H9 (cell line): Measurements from ENCODE around the gene MGMT. TPM values are rescaled to one million over a fixed set of nuclear protein-coding genes. Genes with fewer than 3 reads are reported as not detected.

Source experiments
- DNase-seq: peaks from one replicate; pipeline ENCODE4 v3.0.0-alpha.2; 2017
- H2AFZ ChIP-seq: one replicate; pipeline ENCODE4 v1.6.1; 2013; ENCODE audit warnings: mild to moderate bottlenecking, low read length, control low read depth, moderate library complexity
- H2AK5ac ChIP-seq: 2 replicates; pipeline ENCODE4 v1.6.1; 2013; ENCODE audit warnings: low read length, control low read depth, mixed read lengths; ENCODE audit not compliant: insufficient read length
- H2BK120ac ChIP-seq: one replicate; pipeline ENCODE4 v1.6.1; 2013; ENCODE audit warnings: low read depth, mild to moderate bottlenecking, low read length, control low read depth, inconsistent platforms; ENCODE audit not compliant: poor library complexity, severe bottlenecking
- H2BK12ac ChIP-seq: 2 replicates; pipeline ENCODE4 v1.6.1; 2013; ENCODE audit warnings: low read length, control low read depth, mixed read lengths, low read depth; ENCODE audit not compliant: insufficient read length
- H2BK15ac ChIP-seq: 2 replicates; pipeline ENCODE4 v1.6.1; 2013; ENCODE audit warnings: low read depth, low read length, control low read depth
- H2BK20ac ChIP-seq: one replicate; pipeline ENCODE4 v1.6.1; 2013; ENCODE audit warnings: low read depth, mild to moderate bottlenecking, low read length, control low read depth, inconsistent platforms; ENCODE audit not compliant: poor library complexity, severe bottlenecking
- H2BK5ac ChIP-seq: 2 replicates; pipeline ENCODE4 v1.6.1; 2013; ENCODE audit warnings: low read length, control low read depth, mixed read lengths; ENCODE audit not compliant: insufficient read length
- H3K14ac ChIP-seq: 2 replicates; pipeline ENCODE4 v1.6.1; 2013; ENCODE audit warnings: low read length, control low read depth; ENCODE audit not compliant: insufficient read depth
- H3K18ac ChIP-seq: 2 replicates; pipeline ENCODE4 v1.6.1; 2013; ENCODE audit warnings: low read depth, mild to moderate bottlenecking, mixed read lengths, low read length, control low read depth; ENCODE audit not compliant: insufficient read length
- H3K23ac ChIP-seq: 2 replicates; pipeline ENCODE4 v1.6.1; 2013; ENCODE audit warnings: low read length, control low read depth, mixed read lengths, low read depth; ENCODE audit not compliant: insufficient read length
- H3K23me2 ChIP-seq: 2 replicates; pipeline ENCODE4 v1.6.1; 2013; ENCODE audit warnings: low read depth, mild to moderate bottlenecking, mixed read lengths, low read length, control low read depth; ENCODE audit not compliant: insufficient read length, poor library complexity, severe bottlenecking
- H3K27ac ChIP-seq: 2 replicates; pipeline ENCODE4 v1.5.1; 2013; ENCODE audit warnings: low read length, control low read depth, mixed read lengths, low read depth; ENCODE audit not compliant: insufficient read length
- H3K27me3 ChIP-seq: 2 replicates; pipeline ENCODE4 v1.6.1; 2013; ENCODE audit warnings: low read length, control low read depth, inconsistent platforms; ENCODE audit not compliant: insufficient read depth
- H3K4ac ChIP-seq: 2 replicates; pipeline ENCODE4 v1.6.1; 2013; ENCODE audit warnings: low read depth, mild to moderate bottlenecking, control low read depth, inconsistent platforms, low read length, moderate library complexity
- H3K4me1 ChIP-seq: 2 replicates; pipeline ENCODE4 v1.6.1; 2013; ENCODE audit warnings: low read length, control low read depth, inconsistent platforms; ENCODE audit not compliant: insufficient read depth
- H3K4me2 ChIP-seq: 2 replicates; pipeline ENCODE4 v1.6.1; 2013; ENCODE audit warnings: low read length, control low read depth, mixed read lengths; ENCODE audit not compliant: insufficient read length, insufficient read depth
- H3K56ac ChIP-seq: 2 replicates; pipeline ENCODE4 v1.6.1; 2013; ENCODE audit warnings: low read depth, mild to moderate bottlenecking, mixed read lengths, low read length, control low read depth; ENCODE audit not compliant: insufficient read length
- H3K79me1 ChIP-seq: 2 replicates; pipeline ENCODE4 v1.6.1; 2013; ENCODE audit warnings: low read depth, mild to moderate bottlenecking, moderate library complexity, low read length, control low read depth, inconsistent platforms; ENCODE audit not compliant: insufficient read depth, poor library complexity, severe bottlenecking
- H3K79me2 ChIP-seq: 2 replicates; pipeline ENCODE4 v1.6.1; 2013; ENCODE audit warnings: low read length, control low read depth, inconsistent platforms; ENCODE audit not compliant: insufficient read depth
- H3K9ac ChIP-seq: 2 replicates; pipeline ENCODE4 v1.6.1; 2013; ENCODE audit warnings: low read length, control low read depth, mixed read lengths; ENCODE audit not compliant: insufficient read length; ENCODE audit errors: extremely low read depth
- H3K9me3 ChIP-seq: one replicate; pipeline ENCODE4 v1.6.1; 2013; ENCODE audit warnings: low read depth, low read length, inconsistent platforms; ENCODE audit not compliant: control insufficient read depth
- H3T11ph ChIP-seq: one replicate; pipeline ENCODE4 v1.6.1; 2013; ENCODE audit warnings: mild to moderate bottlenecking, low read length, control low read depth, inconsistent platforms
- H4K20me1 ChIP-seq: one replicate; pipeline ENCODE4 v1.6.1; 2013; ENCODE audit not compliant: control insufficient read depth, insufficient read length, insufficient read depth
- H4K5ac ChIP-seq: 2 replicates; pipeline ENCODE4 v1.6.1; 2013; ENCODE audit warnings: low read depth, mild to moderate bottlenecking, mixed read lengths, low read length, control low read depth; ENCODE audit not compliant: insufficient read length
- H4K8ac ChIP-seq: replicated peaks from 2 replicates; pipeline ENCODE4 v1.6.1; 2013; ENCODE audit warnings: low read length, control low read depth, mixed read lengths, low read depth; ENCODE audit not compliant: insufficient read length
- H4K91ac ChIP-seq: 2 replicates; pipeline ENCODE4 v1.6.1; 2013; ENCODE audit warnings: low read depth, mild to moderate bottlenecking, moderate library complexity, mixed read lengths, low read length, control low read depth; ENCODE audit not compliant: insufficient read length
- H3K27ac Mint-ChIP-seq, 3 experiments: 2 replicates in 2 of 3; 3 replicates in 1 of 3; pipeline ENCODE4 v1.8.0; 2020 to 2021; ENCODE audit warnings: mixed read lengths in 3 of 3, mild to moderate bottlenecking in 1 of 3, moderate library complexity in 1 of 3
- H3K27me3 Mint-ChIP-seq: 2 replicates; pipeline ENCODE4 v1.8.0; 2021; ENCODE audit warnings: low read depth, mild to moderate bottlenecking, moderate library complexity, mixed read lengths
- H3K36me3 Mint-ChIP-seq, 3 experiments: 2 replicates in 2 of 3; 3 replicates in 1 of 3; pipeline ENCODE4 v1.8.0; 2020 to 2021; ENCODE audit warnings: low read depth in 3 of 3, mixed read lengths in 3 of 3; ENCODE audit not compliant: insufficient read depth in 1 of 3
- H3K4me1 Mint-ChIP-seq, 2 experiments: 2 replicates each; pipeline ENCODE4 v1.8.0; 2020; ENCODE audit warnings: mixed read lengths in 2 of 2
- H3K4me3 Mint-ChIP-seq, 2 experiments: 2 replicates in 1 of 2; 3 replicates in 1 of 2; pipeline ENCODE4 v1.8.0; 2020 to 2021; ENCODE audit warnings: mild to moderate bottlenecking in 2 of 2, mixed read lengths in 2 of 2, moderate library complexity in 1 of 2
- H3K9me3 Mint-ChIP-seq, 2 experiments: 2 replicates in 1 of 2; 3 replicates in 1 of 2; pipeline ENCODE4 v1.8.0; 2020; ENCODE audit warnings: mild to moderate bottlenecking in 2 of 2, mixed read lengths in 2 of 2, moderate library complexity in 1 of 2
- WGBS: extraction: QIAGEN DNeasy Blood & Tissue Kit; methylation state at CpG from one replicate; pipeline ENCODE4 v1.1.7; 2013; ENCODE audit warnings: missing lambda C conversion rate, low lambda C conversion rate, mixed read lengths; ENCODE audit not compliant: insufficient read length; ENCODE audit errors: extremely low coverage; 5-methylcytosine and 5-hydroxymethylcytosine counted together
- total RNA-seq: library from RNA; stranded (reverse); gene quantifications from 2 replicates; pipeline ENCODE4 v1.2.1, GENCODE V29; 2021
- TF ChIP-seq, protein P1 (sequence below): fragments of 200-600 bp; sonication (generic); conservative IDR thresholded peaks from 3 replicates; pipeline ENCODE4 v1.8.0; 2021; ENCODE audit warnings: antibody characterized with exemption, mild to moderate bottlenecking

MGMT gene
- total RNA-seq, 1 experiment from 2014 or later, result 18.4 TPM

DNA sequence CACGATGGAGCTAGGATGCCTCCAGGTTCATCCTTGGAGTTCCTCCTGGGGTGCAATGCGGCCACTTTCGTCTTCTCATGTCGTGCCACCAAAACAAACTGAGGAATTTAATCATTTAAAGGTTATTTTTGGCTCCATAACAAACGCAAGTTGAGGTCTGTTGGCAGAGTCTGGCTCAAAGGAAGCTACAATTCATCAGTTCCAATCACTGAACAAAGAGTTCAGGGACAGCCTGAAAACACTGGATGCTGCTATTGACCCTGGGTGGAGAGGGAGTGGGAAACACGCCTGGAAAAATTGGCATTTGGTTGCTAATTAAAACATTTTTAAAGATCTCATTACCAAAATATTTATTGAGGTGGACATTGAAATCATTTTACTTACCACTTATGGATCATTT lies 11.4 kb upstream of the MGMT start:
- Mint-ChIP-seq H3K27ac (no peak overlapping the region), H3K4me3 (no peak overlapping the region), H3K9me3 (no peaks in the 10 kb centered on the region; a peak in 1 of 5 replicates), H3K4me1 (peaks cover 4 to 13% of the 10 kb centered on the region in 2 experiments), H3K27me3 (peaks cover 5% of the 10 kb centered on the region; the same call in 1 of the 2 replicates), H3K36me3 (no peaks in the 10 kb centered on the region)
- Histone ChIP-seq H3K9me3 (no peaks in the 10 kb centered on the region), H3K23ac (no peak overlapping the region), H2BK12ac (no peak overlapping the region), H2AK5ac (no peak overlapping the region), H3K27me3 (no peaks in the 10 kb centered on the region), H3K4ac (no peak overlapping the region), H2BK20ac (no peak overlapping the region), H4K8ac (no peak overlapping the region), H4K5ac (no peak overlapping the region), H2BK15ac (no peak overlapping the region), H4K20me1 (no peaks in the 10 kb centered on the region), H3K23me2 (no peaks in the 10 kb centered on the region), H2BK120ac (no peak overlapping the region), H2AFZ (no peak overlapping the region), H3K4me1 (no peaks in the 10 kb centered on the region), H3K9ac (no peak overlapping the region), H3K18ac (no peak overlapping the region), H3K79me1 (no peaks in the 10 kb centered on the region), H3T11ph (no peak overlapping the region), H4K91ac (no peak overlapping the region), H3K14ac (no peak overlapping the region), H3K56ac (no peak overlapping the region), H3K79me2 (no peaks in the 10 kb centered on the region), H3K4me2 (no peak overlapping the region), H3K27ac (no peak overlapping the region), H2BK5ac (no peak overlapping the region)
- TF ChIP-seq, protein P1, sequence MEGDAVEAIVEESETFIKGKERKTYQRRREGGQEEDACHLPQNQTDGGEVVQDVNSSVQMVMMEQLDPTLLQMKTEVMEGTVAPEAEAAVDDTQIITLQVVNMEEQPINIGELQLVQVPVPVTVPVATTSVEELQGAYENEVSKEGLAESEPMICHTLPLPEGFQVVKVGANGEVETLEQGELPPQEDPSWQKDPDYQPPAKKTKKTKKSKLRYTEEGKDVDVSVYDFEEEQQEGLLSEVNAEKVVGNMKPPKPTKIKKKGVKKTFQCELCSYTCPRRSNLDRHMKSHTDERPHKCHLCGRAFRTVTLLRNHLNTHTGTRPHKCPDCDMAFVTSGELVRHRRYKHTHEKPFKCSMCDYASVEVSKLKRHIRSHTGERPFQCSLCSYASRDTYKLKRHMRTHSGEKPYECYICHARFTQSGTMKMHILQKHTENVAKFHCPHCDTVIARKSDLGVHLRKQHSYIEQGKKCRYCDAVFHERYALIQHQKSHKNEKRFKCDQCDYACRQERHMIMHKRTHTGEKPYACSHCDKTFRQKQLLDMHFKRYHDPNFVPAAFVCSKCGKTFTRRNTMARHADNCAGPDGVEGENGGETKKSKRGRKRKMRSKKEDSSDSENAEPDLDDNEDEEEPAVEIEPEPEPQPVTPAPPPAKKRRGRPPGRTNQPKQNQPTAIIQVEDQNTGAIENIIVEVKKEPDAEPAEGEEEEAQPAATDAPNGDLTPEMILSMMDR, result no peak
- WGBS, result no CpG with 5 or more reads among the region's 6 CpGs
- DNase-seq, result no peak
